HG03439 (cell line): Measurements from ENCODE around the gene CPB2.

ENCODE experiments used
- ATAC-seq: cut with Tn5 transposase; IDR thresholded peaks from one replicate; pipeline ENCODE4 v1.9.1; 2021; ENCODE audit warnings: mild to moderate bottlenecking, moderate library complexity; ENCODE audit not compliant: unreplicated experiment

Gene CPB2

DNA sequence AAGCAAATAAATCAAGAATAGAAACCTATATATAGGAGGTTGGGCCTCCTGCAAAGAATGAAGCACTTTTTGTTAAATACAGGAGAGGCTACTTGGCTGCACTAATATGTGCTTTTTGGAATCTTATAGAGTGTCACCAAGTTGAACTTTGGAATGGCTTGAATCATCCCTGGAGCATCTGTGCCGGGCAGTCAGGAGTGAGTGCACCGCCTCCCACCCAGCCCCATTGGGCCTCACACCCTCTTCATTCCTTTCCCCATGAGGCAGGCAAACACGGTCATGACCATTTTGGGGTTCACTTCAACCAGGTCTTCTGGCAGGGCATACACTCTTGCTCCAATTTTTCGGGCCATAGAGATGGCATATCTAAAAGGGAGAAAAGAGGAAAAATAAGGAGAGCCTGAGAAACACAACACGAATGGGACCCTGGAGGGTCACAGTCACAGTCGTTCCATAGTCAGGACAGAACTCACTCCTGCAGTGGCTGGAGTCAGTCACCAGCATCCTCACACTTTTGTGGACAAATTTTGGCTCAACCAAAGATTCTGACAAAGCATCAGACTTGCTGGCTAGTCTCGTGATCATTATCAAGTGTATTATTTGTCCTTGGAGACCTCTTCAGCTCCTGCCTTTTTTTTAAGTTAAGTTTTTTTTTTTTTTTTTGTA lies 22.7 kb upstream of the CPB2 start:
- no peak for ATAC-seq

DNA sequence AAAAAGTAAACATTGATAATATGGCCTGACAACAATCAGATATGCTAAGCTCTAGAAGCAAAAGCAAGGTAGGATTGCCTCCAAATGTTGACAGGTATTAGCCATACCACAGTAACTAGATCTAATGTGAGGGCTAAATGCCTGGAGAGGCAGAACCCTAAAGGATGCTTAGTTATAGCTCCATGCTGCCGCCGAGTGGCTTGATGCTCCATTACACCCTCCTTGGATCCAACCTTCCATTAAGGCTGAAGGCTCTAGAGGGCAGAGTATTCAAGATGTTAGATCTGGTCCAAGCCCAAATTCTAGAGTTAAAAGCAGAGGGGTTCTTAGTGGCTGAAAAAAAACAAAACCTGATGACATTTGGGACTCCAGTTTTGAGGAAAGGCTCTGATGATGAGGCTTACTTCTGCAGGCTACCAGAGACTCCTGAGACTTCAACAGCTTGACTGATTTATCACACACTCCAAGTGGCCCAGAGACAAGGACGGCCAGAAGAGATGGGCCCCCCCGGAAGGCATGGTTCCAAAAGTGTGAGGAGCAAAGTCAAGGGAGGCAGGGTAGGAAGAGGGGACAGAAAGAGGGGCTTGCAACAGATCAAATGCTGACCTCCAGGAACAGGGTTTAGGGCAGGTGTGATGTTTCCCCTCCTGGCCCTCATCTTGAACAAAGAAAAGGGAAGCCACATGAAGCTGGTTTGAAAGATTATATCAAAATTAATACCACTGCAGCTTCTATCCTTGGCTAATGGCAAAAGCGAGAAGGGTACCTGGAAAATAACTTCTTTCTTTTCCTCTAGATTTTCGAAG lies 21.9 kb upstream of the CPB2 start:
- peak; percentile 78 for ATAC-seq

DNA sequence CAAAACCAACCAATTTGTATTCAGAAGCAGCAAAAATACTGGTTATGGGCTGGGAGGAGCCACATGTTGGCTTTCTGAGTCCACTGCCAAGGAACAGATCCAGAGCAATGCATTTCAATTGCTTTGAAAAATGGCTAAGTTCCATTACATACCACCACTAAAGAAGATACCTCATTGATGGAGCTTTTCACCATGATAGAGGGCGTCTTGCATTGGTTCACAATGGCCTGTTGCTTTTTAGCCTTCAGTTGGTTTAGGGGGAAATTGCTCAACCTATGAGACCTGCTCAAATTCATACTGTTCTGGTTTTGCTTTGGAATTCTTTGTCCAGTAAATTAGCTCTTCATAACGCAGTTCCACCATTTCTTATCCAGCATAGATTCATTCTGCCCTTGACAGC lies 21.2 kb upstream of the CPB2 start:
- no peak for ATAC-seq

DNA sequence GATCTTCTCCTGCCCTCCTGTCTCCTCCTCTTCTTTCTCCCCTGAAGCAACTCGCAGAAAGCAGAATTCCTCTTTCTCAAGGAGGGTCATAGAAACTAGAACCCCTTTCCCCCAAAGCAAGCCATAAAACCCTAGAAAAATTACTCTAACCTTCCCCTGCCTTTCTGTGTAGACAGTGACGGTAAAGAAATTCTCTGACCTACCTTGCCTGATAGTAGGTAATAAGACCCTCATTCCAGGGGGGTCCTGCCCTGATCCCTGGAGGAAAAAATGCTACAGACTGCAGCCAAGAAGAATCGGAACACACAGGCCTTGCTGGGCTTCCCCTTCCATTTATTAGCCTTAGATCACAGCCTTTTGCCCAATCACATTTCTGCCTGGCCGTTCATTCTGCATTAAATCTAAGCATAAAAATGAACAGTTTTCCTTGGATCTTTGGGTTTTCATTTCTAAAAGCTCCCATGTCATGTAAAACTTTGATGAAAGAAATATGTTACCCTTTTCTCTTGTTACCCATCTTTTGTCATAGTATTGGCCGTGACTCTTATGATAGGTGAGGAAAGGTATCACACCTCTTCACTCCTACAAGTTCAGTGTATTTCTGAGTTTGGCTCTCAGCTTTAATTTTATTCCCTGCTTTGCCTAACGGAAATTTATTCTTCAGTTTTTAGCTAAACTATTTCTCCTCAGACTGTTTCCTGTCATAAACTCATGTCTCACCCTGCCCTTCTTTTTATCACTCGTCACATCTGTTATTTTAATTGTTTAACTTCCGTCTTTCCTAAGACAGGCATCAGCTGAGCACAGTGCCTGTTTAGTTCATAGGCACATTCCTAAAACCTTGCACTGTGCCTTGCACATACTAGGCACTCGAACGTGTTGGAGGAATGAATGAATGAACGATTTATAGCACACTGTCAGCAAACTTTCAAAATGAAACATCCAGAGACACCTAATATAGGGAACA lies 20.4 kb upstream of the CPB2 start:
- no peak for ATAC-seq

DNA sequence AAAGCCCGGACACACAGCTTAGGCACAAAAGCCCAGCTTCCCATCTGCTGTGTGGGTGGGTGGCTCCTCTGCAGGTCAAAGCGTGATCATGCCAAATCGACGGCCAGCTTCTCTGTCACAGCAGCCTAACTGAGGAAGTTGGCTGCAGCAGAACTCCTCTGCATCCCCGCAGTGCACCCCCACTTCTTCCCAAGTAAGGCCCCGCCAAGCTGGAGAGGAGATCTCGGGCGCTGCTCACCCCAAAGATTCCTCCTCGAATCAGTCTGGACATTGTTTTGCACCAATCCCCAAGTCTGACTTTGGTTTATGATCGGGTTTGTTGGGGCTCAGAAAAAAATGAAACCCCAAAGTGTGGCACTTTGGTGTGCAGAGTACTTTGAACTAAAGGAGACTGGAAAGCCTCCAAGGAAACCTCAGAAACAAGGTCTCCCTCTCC lies 19.7 kb upstream of the CPB2 start:
- ATAC-seq: no peak

DNA sequence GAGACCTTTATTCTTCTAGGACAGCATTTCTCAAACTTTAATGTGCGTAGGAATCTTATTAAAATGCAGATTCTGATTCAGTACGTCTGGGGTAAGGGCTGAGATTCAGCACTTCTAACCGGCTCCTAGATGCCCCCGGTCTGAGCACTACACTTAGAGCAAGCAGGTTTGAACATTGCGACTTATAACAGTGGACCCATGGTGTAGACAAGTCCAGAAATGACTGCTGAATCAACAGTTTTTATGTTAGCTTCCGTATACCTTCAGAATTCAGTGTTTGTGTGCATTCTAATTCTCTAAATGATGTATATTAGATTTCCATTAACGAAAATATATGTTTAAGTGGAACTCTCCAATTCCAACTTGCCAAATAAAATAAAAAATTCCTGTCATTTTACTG lies 17.5 kb upstream of the CPB2 start:
- ATAC-seq: no peak

DNA sequence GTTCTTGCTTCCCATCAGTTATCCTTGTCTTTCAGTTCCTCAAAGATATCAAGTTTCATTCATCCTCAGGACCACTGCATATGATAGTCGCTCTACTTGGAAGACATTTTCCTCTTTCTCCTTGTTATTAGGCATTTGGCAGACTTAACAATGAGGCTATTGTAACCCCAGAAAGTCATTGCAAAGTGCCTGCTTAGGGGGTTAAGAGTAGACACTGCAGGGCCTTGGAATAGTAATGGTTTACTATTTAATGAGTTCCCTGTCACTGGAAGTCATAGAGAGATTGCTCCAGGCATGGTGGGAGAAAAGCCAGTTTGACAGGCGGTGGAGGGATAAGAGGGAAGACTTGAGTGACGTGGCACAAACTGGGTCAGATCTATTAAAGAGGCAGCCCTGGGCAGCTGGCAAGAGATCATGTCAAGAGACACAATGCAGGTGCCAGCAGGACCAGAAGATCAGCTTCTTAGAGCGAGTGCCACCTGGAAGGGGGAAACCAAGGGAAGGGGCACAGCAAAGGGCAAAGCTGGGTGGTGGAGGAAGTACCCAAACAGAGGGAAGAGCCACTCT lies 16.8 kb upstream of the CPB2 start:
- no peak for ATAC-seq

DNA sequence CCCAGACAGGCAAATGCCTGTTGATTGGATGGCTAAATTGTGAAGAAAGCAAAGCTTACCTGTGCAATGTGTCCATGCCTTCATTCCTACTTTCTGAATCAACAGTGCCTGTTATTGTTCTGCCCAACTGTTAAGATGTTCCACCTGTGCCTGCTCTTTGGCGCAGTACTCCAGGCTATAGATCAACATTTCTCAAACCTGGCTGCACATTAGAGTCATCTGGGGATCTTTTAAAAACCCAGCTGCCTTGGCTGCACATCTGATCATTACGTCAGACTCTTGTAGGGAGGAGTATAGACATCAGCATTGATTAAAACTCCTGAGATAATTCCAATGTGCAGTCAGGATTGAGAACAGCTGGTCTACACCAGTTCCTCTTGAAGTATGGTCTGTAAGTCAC lies 16.2 kb upstream of the CPB2 start:
- no peak for ATAC-seq

DNA sequence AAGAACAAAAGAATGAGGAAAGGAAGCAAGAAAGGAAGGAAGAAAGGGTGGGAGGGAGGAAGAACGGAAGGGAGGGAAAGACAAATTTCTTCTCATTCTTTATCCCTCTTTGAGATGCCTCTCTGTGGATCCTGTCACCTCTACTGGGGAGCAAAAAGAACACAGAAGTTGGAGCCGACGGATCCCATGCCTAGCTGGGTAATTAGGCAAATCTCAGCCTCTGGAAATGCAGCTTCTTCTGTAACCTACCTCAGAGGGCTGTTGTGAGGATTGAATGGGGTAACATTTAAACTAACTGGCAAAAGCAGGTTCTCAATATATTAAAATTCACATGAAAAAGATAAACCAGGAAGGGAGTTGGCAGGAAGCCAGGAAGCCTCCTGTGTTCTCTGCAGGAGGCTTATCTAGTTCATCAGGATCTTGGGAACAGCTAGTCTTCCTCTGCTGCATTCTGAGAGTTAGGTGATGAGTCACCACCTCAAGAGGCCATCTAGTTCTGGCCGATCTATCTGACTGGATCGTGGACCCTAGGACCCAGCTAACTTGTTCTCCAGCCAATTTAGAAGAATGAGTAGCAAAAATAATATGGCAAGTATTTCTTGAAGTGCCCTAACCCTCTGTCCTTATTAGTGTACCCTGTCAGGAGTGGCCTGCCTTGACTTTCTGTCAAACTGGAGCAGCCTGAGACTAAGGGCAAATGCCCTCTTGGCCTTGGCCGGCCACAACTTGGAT lies 15.2 kb upstream of the CPB2 start:
- ATAC-seq: no peak

DNA sequence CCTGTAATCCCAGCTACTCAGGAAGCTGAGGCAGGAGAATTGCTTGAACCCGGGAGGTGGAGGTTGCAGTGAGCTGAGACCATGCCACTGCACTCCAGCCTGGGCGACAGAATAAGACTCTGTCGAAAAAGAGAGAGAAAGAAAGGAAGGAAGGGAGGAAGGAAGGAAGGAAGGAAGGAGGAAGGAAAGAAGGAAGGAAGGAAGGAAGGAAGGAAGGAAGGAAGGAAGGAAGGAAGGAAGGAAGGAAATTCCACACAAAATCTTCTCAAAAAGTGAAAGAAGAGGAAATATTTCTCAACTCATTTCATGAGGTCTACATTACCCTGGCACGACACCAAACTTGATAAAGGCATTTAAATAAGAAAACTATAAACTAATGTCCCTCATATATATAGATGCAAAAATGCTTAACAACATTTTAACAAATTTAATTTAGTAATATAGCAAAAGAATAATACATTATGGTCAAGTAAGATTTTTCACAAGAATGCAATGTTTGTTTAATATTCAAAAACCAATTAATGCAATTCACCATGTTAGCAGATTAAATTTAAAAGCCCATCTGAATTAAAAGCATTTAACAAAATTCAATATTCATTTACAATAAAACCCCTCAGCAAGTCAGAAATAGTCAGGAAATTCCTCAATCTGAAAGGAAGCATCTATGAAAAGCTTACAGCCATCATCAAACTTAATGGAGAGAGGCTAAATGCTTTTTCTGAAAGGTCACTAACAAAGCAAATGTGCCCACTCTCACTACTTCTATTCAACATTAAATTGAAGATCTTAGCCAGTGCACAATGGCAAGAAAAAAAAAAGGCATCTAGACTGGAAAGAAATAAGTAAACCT lies 12.0 kb upstream of the CPB2 start:
- no peak for ATAC-seq

DNA sequence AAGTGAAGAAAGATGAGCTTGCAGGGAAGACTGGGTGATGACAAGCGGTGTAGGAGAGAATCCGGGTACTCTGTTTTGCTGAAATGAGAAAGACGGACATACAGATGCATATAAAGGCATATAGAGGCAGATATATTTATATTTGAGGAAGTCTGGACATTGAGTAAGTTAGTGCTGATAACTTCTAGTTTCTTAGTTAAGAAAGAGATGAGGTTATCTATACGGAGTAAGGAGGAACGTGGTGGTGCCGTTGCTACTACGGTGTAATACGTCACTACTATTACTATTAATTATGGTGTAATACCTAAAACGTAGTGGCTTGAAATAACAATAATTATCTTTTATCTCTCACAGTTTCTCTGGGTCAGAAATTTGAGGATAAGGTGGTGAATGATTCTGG lies 9.8 kb upstream of the CPB2 start:
- ATAC-seq: no peak

DNA sequence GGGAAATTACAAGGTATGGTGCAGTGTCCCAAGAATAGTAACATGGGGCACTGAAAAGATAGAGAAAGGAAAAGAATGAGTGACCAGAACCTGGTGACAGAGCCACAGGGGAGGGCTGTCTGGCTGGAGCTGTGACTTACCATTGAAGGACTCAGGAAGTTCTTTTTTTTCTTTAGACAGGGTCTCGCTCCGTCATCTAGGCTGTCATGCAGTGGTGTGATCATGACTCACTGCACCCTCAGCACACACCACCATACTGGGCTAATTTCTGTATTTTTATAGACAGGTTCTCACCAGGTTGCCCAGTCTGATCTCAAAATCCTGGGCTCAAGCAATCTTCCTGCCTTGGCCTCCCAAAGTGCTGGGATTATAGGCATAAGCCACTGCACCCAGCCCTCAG lies 8.8 kb upstream of the CPB2 start:
- no peak for ATAC-seq

DNA sequence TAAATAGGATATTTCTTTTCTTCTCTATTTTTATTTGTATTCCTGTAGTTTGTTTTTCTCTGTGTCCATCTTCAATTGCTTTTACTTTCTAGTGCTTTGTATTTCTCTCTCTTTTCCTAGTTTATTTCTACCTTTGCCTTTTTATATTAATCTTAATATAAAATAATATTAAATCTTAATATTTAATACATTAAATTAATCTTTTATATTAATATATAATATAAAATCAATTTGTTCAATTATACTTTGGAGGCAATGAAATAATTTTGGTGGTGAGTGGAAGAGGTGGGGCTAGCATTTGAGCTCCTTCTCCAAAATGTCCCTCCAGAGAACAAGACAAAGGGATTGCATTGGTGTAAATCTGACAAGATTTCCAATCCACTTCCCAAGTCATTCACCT lies 6.3 kb upstream of the CPB2 start:
- ATAC-seq: no peak

DNA sequence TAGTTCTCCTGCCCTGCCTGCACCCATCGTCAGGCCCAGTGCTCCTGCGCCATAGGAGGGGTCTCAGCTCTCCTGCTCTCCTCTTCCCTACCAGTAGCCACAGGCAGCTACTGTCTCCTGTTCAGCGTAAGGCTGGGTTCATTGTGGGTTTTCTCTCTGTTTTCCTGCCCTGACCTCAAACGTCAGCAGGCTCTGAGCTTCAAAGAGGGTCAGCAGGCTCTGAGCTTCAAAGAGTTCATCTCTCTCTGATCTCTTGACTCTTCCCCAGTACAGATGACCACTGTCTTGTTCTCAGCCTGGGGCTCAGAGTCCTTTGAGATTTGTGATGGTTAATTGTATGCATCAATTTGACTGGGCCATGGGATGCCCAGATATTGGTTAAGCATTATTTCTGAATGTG lies 4.6 kb upstream of the CPB2 start:
- no peak for ATAC-seq

DNA sequence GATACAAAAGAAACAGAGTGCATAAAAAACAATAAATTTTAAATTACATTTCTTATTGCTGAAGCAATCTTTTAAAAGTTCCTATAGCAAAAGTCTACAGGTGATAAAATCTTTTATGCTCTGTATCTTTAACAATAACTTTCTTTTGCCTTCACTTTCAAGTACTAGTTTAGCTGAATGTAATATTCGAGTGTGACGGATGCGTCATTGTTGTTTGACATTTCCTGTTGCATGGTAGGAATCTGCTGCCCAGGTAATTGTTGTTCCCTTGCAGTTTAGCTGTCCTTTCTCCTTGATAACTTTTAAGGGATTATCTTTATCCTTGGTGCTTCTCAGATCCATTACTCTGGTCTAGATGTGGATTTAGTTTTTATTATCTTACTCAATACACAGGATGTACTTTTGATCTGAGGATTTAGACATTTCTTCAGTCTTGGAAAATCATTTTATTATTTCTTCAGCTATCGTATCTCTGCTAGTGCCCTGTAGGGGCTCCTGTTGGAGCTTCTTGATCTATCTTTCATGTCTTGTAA lies 2.1 kb upstream of the CPB2 start:
- no peak for ATAC-seq

DNA sequence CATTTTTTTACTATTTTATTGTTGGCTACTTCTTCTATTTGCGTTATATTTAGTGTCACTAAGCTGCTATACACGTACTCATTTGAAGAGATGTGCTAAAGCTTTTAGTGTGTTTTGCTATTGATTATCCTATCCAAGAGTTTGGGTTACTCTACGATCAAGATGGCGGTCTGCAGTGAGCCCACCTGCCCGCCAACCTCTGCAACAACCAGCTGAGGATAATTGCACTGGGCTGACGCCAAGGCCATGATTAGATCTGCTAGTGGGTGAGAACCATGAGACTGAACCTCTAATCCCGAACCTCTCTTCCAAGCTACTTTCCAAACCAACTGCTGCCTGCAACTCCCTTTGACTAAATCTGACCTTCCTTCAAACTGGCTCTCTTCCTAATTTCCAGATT lies 1.8 kb downstream of the CPB2 start:
- no peak for ATAC-seq

DNA sequence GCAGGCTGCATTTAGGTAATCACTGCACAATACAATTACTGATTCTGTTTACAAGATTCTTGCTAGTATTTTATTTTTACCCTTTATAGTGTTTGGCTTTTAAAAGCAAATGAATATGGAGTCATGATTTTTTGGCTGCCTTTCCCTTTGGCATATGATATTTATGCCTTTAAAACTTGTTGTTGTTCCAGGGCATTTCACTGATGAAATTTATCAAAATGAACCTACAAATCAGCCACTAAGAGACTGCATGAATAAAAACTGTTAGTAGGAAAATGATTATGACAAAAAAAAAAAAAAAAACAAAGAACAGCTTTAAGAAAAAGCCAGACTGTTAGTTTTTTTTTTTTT lies 2.6 kb downstream of the CPB2 start:
- no peak for ATAC-seq

DNA sequence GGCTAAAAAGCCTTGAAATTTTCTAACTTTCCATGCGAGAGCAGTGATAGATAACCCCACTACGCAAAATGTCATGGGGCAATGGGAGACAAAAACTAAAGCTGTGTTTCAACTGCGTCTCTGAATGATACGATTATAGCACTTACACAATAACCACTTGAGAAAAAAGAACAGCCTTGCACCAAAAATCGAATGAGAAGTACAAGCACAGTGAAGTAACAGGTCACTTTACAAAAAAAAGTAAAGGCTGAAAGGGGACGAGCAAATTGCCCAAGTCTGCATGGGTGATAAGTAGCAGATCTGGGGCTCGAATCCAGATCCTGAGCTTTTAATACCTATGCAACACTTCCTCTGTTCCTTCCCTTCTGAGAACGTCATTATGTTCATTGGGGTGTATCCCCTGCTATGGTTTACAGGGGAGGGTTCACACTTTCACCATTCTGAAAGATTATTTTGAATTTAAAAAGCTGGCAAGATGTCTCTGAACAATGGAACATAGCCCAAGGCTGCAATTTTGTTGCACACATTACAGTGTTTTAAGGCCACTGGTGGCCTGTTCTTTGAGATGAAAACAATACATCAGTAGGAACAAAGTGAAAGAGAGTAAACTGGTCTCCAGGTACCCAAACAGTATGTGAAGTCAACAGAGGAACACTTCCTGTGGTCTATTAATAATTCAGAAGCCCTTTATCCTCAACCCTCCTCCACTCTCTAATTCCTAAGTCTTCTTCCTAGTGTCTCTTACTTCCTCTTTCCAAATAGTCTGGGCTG lies 3.2 kb downstream of the CPB2 start:
- no peak for ATAC-seq

DNA sequence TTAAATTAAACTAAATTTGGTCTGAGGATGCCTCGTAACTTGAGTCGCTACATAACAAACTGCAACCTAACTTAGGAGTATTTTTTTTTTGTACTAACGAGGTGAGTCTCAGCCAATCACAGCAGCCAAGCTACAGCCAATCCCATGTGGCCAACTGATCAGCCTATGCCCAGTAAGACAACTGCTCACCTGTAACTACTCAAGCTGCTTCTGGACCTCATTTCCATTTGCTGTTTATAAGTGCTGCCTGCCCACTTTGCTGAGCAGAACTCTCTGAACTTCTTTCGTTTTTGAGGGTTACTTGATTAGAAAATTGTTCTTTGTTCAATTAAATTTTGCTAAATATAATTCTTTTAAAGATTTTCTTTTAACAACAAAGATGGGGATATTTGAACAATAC lies 3.8 kb downstream of the CPB2 start:
- ATAC-seq: no peak
